Measurements from ENCODE around the gene TC2N.

Gene TC2N

GRCh38 chr14:91750634-91751198 is 116.6 kb downstream of the TC2N start:
- TF ChIP-seq TCF4 (CRISPR knock-in tag; IDR thresholded peaks at IDR 0.05; ENCODE audit: borderline replicate concordance) (no peak), TSHZ2 (CRISPR knock-in tag; IDR thresholded peaks at IDR 0.05) (no peak), ZNF565 (CRISPR knock-in tag; conservative IDR thresholded peaks at IDR 0.05; ENCODE audit: low read depth) (no peak), POU6F1 (CRISPR knock-in tag; IDR thresholded peaks at IDR 0.05; ENCODE audit: borderline replicate concordance, low read depth) (no peak), RARB (CRISPR knock-in tag; IDR thresholded peaks at IDR 0.05) (no peak), ZNF8 (CRISPR knock-in tag; IDR thresholded peaks at IDR 0.05) (no peak), CSDC2 (CRISPR knock-in tag; IDR thresholded peaks at IDR 0.05) (no peak), ZC3H10 (CRISPR knock-in tag; IDR thresholded peaks at IDR 0.05) (no peak), PATZ1 (CRISPR knock-in tag; IDR thresholded peaks at IDR 0.05; ENCODE audit: borderline replicate concordance) (no peak), SNAI2 (CRISPR knock-in tag; IDR thresholded peaks at IDR 0.05) (no peak), ARNTL (CRISPR knock-in tag; IDR thresholded peaks at IDR 0.05; ENCODE audit: borderline replicate concordance, low read depth) (no peak), ZFP30 (CRISPR knock-in tag; IDR thresholded peaks at IDR 0.05) (no peak), PPARA (CRISPR knock-in tag; IDR thresholded peaks at IDR 0.05; ENCODE audit: borderline replicate concordance) (no peak), BACH2 (CRISPR knock-in tag; IDR thresholded peaks at IDR 0.05; ENCODE audit: borderline replicate concordance) (no peak), GLIS3 (CRISPR knock-in tag; IDR thresholded peaks at IDR 0.05) (no peak), ISL1 (CRISPR knock-in tag; IDR thresholded peaks at IDR 0.05) (no peak), OSR1 (CRISPR knock-in tag; IDR thresholded peaks at IDR 0.05) (no peak), CREB5 (CRISPR knock-in tag; IDR thresholded peaks at IDR 0.05; ENCODE audit: low read depth) (no peak)
- ATAC-seq = no peak

- no peak for ATAC-seq
- TF ChIP-seq ZNF70 (CRISPR knock-in tag; IDR thresholded peaks at IDR 0.05) (no peak), ZNF8 (CRISPR knock-in tag; IDR thresholded peaks at IDR 0.05) (no peak), TCF4 (CRISPR knock-in tag; IDR thresholded peaks at IDR 0.05; ENCODE audit: borderline replicate concordance) (no peak), PPARA (CRISPR knock-in tag; IDR thresholded peaks at IDR 0.05; ENCODE audit: borderline replicate concordance) (no peak), ZFP3 (CRISPR knock-in tag; IDR thresholded peaks at IDR 0.05) (no peak), POU6F1 (CRISPR knock-in tag; IDR thresholded peaks at IDR 0.05; ENCODE audit: borderline replicate concordance, low read depth) (no peak), ESRRG (CRISPR knock-in tag; IDR thresholded peaks at IDR 0.05) (no peak), CSDC2 (CRISPR knock-in tag; IDR thresholded peaks at IDR 0.05) (no peak), ISL1 (CRISPR knock-in tag; IDR thresholded peaks at IDR 0.05) (no peak), ZFP30 (CRISPR knock-in tag; IDR thresholded peaks at IDR 0.05) (no peak), TSHZ2 (CRISPR knock-in tag; IDR thresholded peaks at IDR 0.05) (no peak), CSRNP3 (CRISPR knock-in tag; IDR thresholded peaks at IDR 0.05) (no peak), OSR1 (CRISPR knock-in tag; IDR thresholded peaks at IDR 0.05) (no peak), ARNTL (CRISPR knock-in tag; IDR thresholded peaks at IDR 0.05; ENCODE audit: borderline replicate concordance, low read depth) (no peak), ZC3H10 (CRISPR knock-in tag; IDR thresholded peaks at IDR 0.05) (no peak), PATZ1 (CRISPR knock-in tag; IDR thresholded peaks at IDR 0.05; ENCODE audit: borderline replicate concordance) (no peak)
These were observed 117.5 kb downstream of the TC2N start for GRCh38 chr14:91749868-91750267.

All from SK-N-SH treated with all-trans-retinoic acid at 6 μM for 48 hours (cell line).